Stimulated activated CD4-positive, alpha-beta T cell treated with anti-CD3 and anti-CD28 coated beads, Interleukin-15, amount 100 ng/mL, for 24 hours (primary cell): ENCODE measurements around the gene SYNPO2L.
"Not testable (repeated sequence)": the region's sequence is repeated elsewhere in the genome, so short reads cannot be mapped to it uniquely, and the experiment has no call there.

Experiments used
- DNase-seq: peaks from one replicate; pipeline ENCODE4 v3.0.0-alpha.2; 2020

SYNPO2L gene

GRCh38 chr10:73647875-73648651, 7.8 kb downstream of the SYNPO2L start:
- DNase-seq, result no peak

- peak; percentile 54 for DNase-seq
Observed at GRCh38 chr10:73647211-73647874, 8.5 kb downstream of the SYNPO2L start.

GRCh38 chr10:73646598-73647041, 9.2 kb downstream of the SYNPO2L start:
- no peak for DNase-seq

- DNase-seq, result no peak
Observed at GRCh38 chr10:73645251-73645650, 10.6 kb downstream of the SYNPO2L start.

GRCh38 chr10:73644767-73645166, 11.1 kb downstream of the SYNPO2L start:
- no peak for DNase-seq

GRCh38 chr10:73644015-73644743, 11.7 kb downstream of the SYNPO2L start:
- peak; percentile 51 for DNase-seq

- DNase-seq, result no peak
Observed at GRCh38 chr10:73643362-73643761, 12.5 kb downstream of the SYNPO2L start.

GRCh38 chr10:73641328-73642060, 14.3 kb downstream of the SYNPO2L start, which contains the start of gene MYOZ1:
Gene MYOZ1 (minus strand): TSS chr10:73641474. CDS start chr10:73640017, 1,457 bp downstream.
- no peak for DNase-seq

GRCh38 chr10:73639286-73639685, 16.5 kb downstream of the SYNPO2L start:
- no peak for DNase-seq

GRCh38 chr10:73635781-73636180, 20.0 kb downstream of the SYNPO2L start:
- no peak for DNase-seq

GRCh38 chr10:73634421-73634820, 21.4 kb downstream of the SYNPO2L start:
- no peak for DNase-seq

- no peak for DNase-seq
Observed at GRCh38 chr10:73629165-73629564, 26.7 kb downstream of the SYNPO2L start.

- no peak for DNase-seq
Observed at GRCh38 chr10:73628405-73628804, 27.4 kb downstream of the SYNPO2L start.

- no peak for DNase-seq
Observed at GRCh38 chr10:73627300-73627699, 28.5 kb downstream of the SYNPO2L start.

GRCh38 chr10:73625884-73626752, 29.7 kb downstream of the SYNPO2L start:
- DNase-seq, result peak; percentile 95

GRCh38 chr10:73625004-73625883, 30.6 kb downstream of the SYNPO2L start:
- peak; percentile 37 for DNase-seq

- DNase-seq, result no peak
Observed at GRCh38 chr10:73623056-73623455, 32.8 kb downstream of the SYNPO2L start.

GRCh38 chr10:73620974-73621373, 34.9 kb downstream of the SYNPO2L start:
- DNase-seq, result not testable (repeated sequence)

GRCh38 chr10:73617143-73617542, 38.7 kb downstream of the SYNPO2L start:
- not testable (repeated sequence) for DNase-seq

- DNase-seq, result no peak
Observed at GRCh38 chr10:73614720-73615119, 41.1 kb downstream of the SYNPO2L start.

GRCh38 chr10:73609116-73609515, 46.7 kb downstream of the SYNPO2L start:
- DNase-seq, result no peak
